ENCODE data around the gene MAP3K7. TPM values are rescaled to one million over a fixed set of nuclear protein-coding genes. Genes with fewer than 3 reads are reported as not detected.

Gene MAP3K7
- total and polyA plus RNA-seq, 2 of the 8 experiments (the other 6 are each of a cell fraction or from before 2014, with no cell fraction given): 27.3 to 34.8 TPM

DNA sequence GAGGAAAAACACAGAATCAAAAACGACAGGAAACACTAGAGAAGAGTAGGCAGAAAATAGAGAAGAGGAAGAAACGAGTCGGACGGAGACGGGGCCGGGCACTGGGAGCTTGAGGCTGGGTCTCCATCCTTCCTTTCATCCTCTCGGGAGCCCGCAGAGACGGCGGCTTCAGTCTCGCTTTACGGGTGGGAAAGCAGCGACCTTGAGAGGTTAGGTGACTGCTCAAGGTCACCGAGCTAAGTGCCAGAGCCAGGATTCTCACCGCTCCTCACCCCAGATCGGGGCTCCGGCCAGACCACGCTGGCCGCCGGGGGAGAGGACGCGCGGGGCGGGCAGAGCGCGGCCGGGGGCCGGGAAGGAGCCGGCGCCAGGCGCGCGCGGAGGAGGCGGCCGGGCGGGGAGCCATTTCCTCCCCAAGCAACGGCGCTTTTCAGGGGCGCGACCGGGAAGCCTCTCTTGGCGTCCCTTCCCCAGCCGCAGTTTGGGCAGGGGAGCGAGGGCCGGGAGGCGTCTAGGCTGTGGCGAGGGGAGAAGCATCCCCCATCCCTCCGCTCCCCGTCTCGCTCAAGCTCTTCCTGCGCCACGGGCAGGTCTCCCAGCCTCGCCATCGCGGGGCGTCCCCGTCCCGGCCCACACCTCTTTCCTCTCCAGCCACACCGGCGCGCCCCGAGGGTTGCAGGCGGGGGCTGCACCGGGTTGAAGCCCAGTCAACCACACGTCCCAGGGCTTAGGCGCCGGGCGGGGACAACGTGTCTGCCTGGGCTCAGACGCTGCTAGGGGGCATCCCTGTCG is 24.1 kb upstream of the MAP3K7 start:
- Histone ChIP-seq H4K5ac (ENCODE audit: insufficient read length, low read depth, low read length) (peak overlapping the region; percentile 38), H3K9ac (replicated peaks in 1 of 4; ENCODE audit: extremely low read depth in 1 of 4, low read depth in 3 of 4, low read length in 3 of 4) (peak overlapping the region; percentile 45 to 70 (median 55); a peak in 6 of 7 replicates), H3K4me2 (ENCODE audit: insufficient read depth in 1 of 2, low read depth in 2 of 2, low read length in 2 of 2) (peak overlapping the region; percentile 68 to 84), H3K27ac (ENCODE audit: low read depth, low read length) (no peak overlapping the region), H2AK5ac (ENCODE audit: low read depth, low read length) (no peak overlapping the region), H2BK120ac (replicated peaks; ENCODE audit: low read depth, low read length) (peak overlapping the region; percentile 18), H3K79me2 (ENCODE audit: control insufficient read depth in 1 of 2, insufficient read depth in 2 of 2, low read length in 2 of 2) (no peaks in the 10 kb centered on the region), H3K27me3 (replicated peaks in 1 of 4; ENCODE audit: control insufficient read depth in 3 of 4, extremely low read depth in 1 of 4, insufficient read depth in 3 of 4, low read length in 3 of 4) (peaks cover 0 to 10% (median 7%) of the 10 kb centered on the region in 4 experiments; a peak in 6 of 7 replicates), H2BK15ac (ENCODE audit: low read length) (no peak overlapping the region; the same call in 1 of the 2 replicates), H2AFZ (ENCODE audit: low read length) (peak overlapping the region; percentile 96), H4K91ac (replicated peaks; ENCODE audit: insufficient read length, low read length) (peak overlapping the region; percentile 94), H3K23ac (ENCODE audit: insufficient read length) (no peak overlapping the region), H3K4ac (replicated peaks; ENCODE audit: insufficient read length, low read depth, low read length) (no peak overlapping the region), H3K56ac (replicated peaks; ENCODE audit: insufficient read length, low read depth, low read length) (peak overlapping the region; percentile 42), H2BK12ac (ENCODE audit: low read depth, low read length) (peak overlapping the region; percentile 91; the same call in 1 of the 2 replicates), H3K23me2 (ENCODE audit: low read depth, low read length) (peaks cover 13% of the 10 kb centered on the region), H3K79me1 (ENCODE audit: low read depth, low read length) (no peaks in the 10 kb centered on the region), H2BK20ac (ENCODE audit: low read length) (0 out of 2 replicates have a peak overlapping the region, but pooled peaks have one; percentile 69), H4K20me1 (replicated peaks in 1 of 2; ENCODE audit: control insufficient read depth in 1 of 2, insufficient read depth in 2 of 2, low read length in 2 of 2) (no peaks in the 10 kb centered on the region), H4K8ac (ENCODE audit: extremely low read depth, insufficient read depth, low read length) (peak overlapping the region; percentile 82), H3K36me3 (ENCODE audit: control insufficient read depth in 2 of 4, insufficient read depth in 4 of 4, low read length in 3 of 4) (no peaks in the 10 kb centered on the region), H3K4me3 (ENCODE audit: extremely low read depth in 1 of 4, insufficient read depth in 2 of 4, low read depth in 3 of 4, low read length in 4 of 4) (peak overlapping the region; percentile 54 to 72 (median 58)), H3K14ac (ENCODE audit: insufficient read length) (no peak overlapping the region), H3K9me3 (ENCODE audit: insufficient read depth in 2 of 2, low read depth in 1 of 2, low read length in 1 of 2) (no peaks in the 10 kb centered on the region), H3K18ac (ENCODE audit: extremely low read depth, low read length) (peak overlapping the region; percentile 96), H3K4me1 (replicated peaks in 1 of 4; ENCODE audit: control insufficient read depth in 3 of 4, insufficient read depth in 4 of 4, low read length in 3 of 4) (peaks cover 4 to 12% (median 7%) of the 10 kb centered on the region in 4 experiments), H2BK5ac (ENCODE audit: low read depth, low read length) (peak overlapping the region; percentile 93; the same call in 1 of the 2 replicates)
- DNase-seq (ENCODE audit: low read depth in 1 of 2, low spot score in 2 of 2): peak in 1 of 2 experiments; percentile 77
- CTCF ChIA-PET (ENCODE audit: partially characterized antibody): interaction anchor here (0.8 to 5.0 kb wide), 15 partner anchors 9 to 471 kb away, joined by 3 to 25 read pairs (median 5); no protein-coding TSS in a partner anchor
- POLR2A ChIA-PET (ENCODE audit: partially characterized antibody): interaction anchor here (0.7 to 2.0 kb wide), 5 partner anchors 9 to 669 kb away, joined by 3 to 9 read pairs (median 4); partner anchors contain the start of gene MAP3K7
- FAIRE-seq: no peak
- WGBS, 2 experiments (ENCODE audit: extremely low coverage in 1 of 2, insufficient coverage in 1 of 2, insufficient read length in 1 of 2, insufficient replicate concordance in 2 of 2, low coverage in 1 of 2, low lambda C conversion rate in 2 of 2, missing lambda C conversion rate in 1 of 2): 1% methylated on average over 66 of the region's 72 CpGs; no CpG with 5 or more reads in 1 of the 2 experiments
- TF ChIP-seq, protein P1, sequence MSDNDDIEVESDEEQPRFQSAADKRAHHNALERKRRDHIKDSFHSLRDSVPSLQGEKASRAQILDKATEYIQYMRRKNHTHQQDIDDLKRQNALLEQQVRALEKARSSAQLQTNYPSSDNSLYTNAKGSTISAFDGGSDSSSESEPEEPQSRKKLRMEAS (IDR thresholded peaks at IDR 0.05): peak; percentile 39
- TF ChIP-seq TAF1 (IDR thresholded peaks at IDR 0.05; ENCODE audit: low read depth, low read length): peak; percentile 36; the same call in 1 of the 2 replicates
- TF ChIP-seq ASH2L (IDR thresholded peaks at IDR 0.05; ENCODE audit: low read length): peak; percentile 75
- TF ChIP-seq RBBP5 (IDR thresholded peaks at IDR 0.05; ENCODE audit: borderline replicate concordance, low read depth, low read length): peak; percentile 86
- TF ChIP-seq KDM4A (IDR thresholded peaks at IDR 0.05; ENCODE audit: low read depth, low read length, severe bottlenecking): peak; percentile 88
- peak; percentile 49 for TF ChIP-seq TAF7 (optimal IDR thresholded peaks at IDR 0.05; ENCODE audit: borderline replicate concordance, low read depth, low read length)
- TF ChIP-seq SIN3A (conservative IDR thresholded peaks at IDR 0.05 in 1 of 2, IDR thresholded peaks at IDR 0.05 in 1 of 2; ENCODE audit: low read depth in 1 of 2, low read length in 2 of 2): 0 out of 4 replicates have a peak, but pooled peaks of 1 of the 2 experiments have one; percentile 68
- TF ChIP-seq YY1 (IDR thresholded peaks at IDR 0.05; ENCODE audit: low read depth, low read length): no peak

All from H1 (cell line).